CD4-positive, CD25-positive, alpha-beta regulatory T cell (primary cell): Measurements from ENCODE around the gene TUBB4A. TPM values are rescaled to one million over a fixed set of nuclear protein-coding genes. Genes with fewer than 3 reads are reported as not detected.
"Not testable (repeated sequence)": the region's sequence is repeated elsewhere in the genome, so short reads cannot be mapped to it uniquely, and the experiment has no call there.

Source experiments
- ATAC-seq, 2 donors: fragments of 150-1000 bp; cut with Tn5 transposase; one replicate each; pipeline ENCODE4 v1.10.0; 2021; ENCODE audit warnings: low read depth in 2 of 2, moderate number of reproducible peaks in 2 of 2, moderate library complexity in 1 of 2
- DNase-seq, 3 donors: peaks; one replicate each; pipeline versions ENCODE4 v3.0.0 to v3.0.0-alpha.2; 2012 to 2022; ENCODE audit warnings: mixed read lengths in 1 of 3
- H3K27ac ChIP-seq: one replicate; pipeline ENCODE4 v1.7.0; 2013; ENCODE audit warnings: mild to moderate bottlenecking, low read length; ENCODE audit not compliant: insufficient read depth, poor library complexity, severe bottlenecking
- H3K27me3 ChIP-seq: one replicate; pipeline ENCODE4 v1.7.0; 2013; ENCODE audit warnings: low read length; ENCODE audit not compliant: control insufficient read depth, insufficient read depth
- H3K36me3 ChIP-seq: one replicate; pipeline ENCODE4 v1.7.0; 2013; ENCODE audit warnings: mild to moderate bottlenecking, low read length, moderate library complexity; ENCODE audit not compliant: control insufficient read depth, insufficient read depth
- H3K4me1 ChIP-seq: 2 replicates; pipeline ENCODE4 v1.7.0; 2013; ENCODE audit warnings: mild to moderate bottlenecking, low read length; ENCODE audit not compliant: insufficient read depth, control insufficient read depth, poor library complexity, severe bottlenecking
- H3K4me3 ChIP-seq: one replicate; pipeline ENCODE4 v1.7.0; 2013; ENCODE audit warnings: low read depth, mild to moderate bottlenecking, low read length, moderate library complexity
- H3K9me3 ChIP-seq, 2 experiments: 1 replicate in 1 of 2; 2 replicates in 1 of 2; pipeline ENCODE4 v1.7.0; 2013; ENCODE audit warnings: low read length in 2 of 2, mild to moderate bottlenecking in 1 of 2, moderate library complexity in 1 of 2; ENCODE audit not compliant: control insufficient read depth in 2 of 2
- H3K27ac Mint-ChIP-seq, 3 donors: one replicate each; pipeline ENCODE4 v1.8.0; 2020 to 2022; ENCODE audit warnings: mild to moderate bottlenecking in 3 of 3, mixed read lengths in 3 of 3, moderate library complexity in 2 of 3
- H3K27me3 Mint-ChIP-seq: one replicate; pipeline ENCODE4 v1.8.0; 2022; ENCODE audit warnings: mild to moderate bottlenecking, mixed read lengths
- H3K36me3 Mint-ChIP-seq: one replicate; pipeline ENCODE4 v1.8.0; 2020; ENCODE audit warnings: mixed read lengths
- H3K4me1 Mint-ChIP-seq, 4 donors: one replicate each; pipeline ENCODE4 v1.8.0; 2020 to 2022; ENCODE audit warnings: mixed read lengths in 4 of 4, mild to moderate bottlenecking in 1 of 4
- H3K4me3 Mint-ChIP-seq, 4 donors: one replicate each; pipeline ENCODE4 v1.8.0; 2020 to 2022; ENCODE audit warnings: mild to moderate bottlenecking in 4 of 4, mixed read lengths in 4 of 4, moderate library complexity in 3 of 4
- H3K9me3 Mint-ChIP-seq, 7 donors: one replicate each; pipeline ENCODE4 v1.8.0; 2020 to 2022; ENCODE audit warnings: mixed read lengths in 7 of 7, mild to moderate bottlenecking in 3 of 7, moderate library complexity in 2 of 7
- polyA plus RNA-seq, 4 donors: library from polyadenylated mRNA; unstranded; fragments of 300-500 nt; fragmentation: Illumina TruSeq; gene quantifications; one replicate each; pipeline ENCODE4 v1.2.3, GENCODE V29; 2021
- total RNA-seq: library from RNA; stranded (reverse); gene quantifications from one replicate; pipeline ENCODE4 v1.2.3, GENCODE V29; 2022

The TUBB4A gene
- total and polyA plus RNA-seq, 5 donors from 2014 or later, result 0.36 to 1.3 (median 1.0) TPM; not detected in 2

GRCh38 chr19:6514089-6514488 is 12.0 kb upstream of the TUBB4A start:
- no peak overlapping the region for H3K4me3 ChIP-seq
- no peaks in the 10 kb centered on the region for H3K27me3 ChIP-seq
- no peaks in the 10 kb centered on the region for H3K36me3 ChIP-seq
- no peak overlapping the region for H3K27ac ChIP-seq
- ATAC-seq, result no peak
- peaks cover 28% of the 10 kb centered on the region for H3K4me1 ChIP-seq
- Mint-ChIP-seq H3K9me3 (no peaks in the 10 kb centered on the region), H3K36me3 (no peaks in the 10 kb centered on the region), H3K27me3 (no peaks in the 10 kb centered on the region), H3K4me1 (peaks cover 5 to 32% (median 20%) of the 10 kb centered on the region in 4 donors), H3K4me3 (peak overlapping the region; percentile 39 to 83 (median 54)), H3K27ac (no peak overlapping the region)
- no peak for DNase-seq
- no peaks in the 10 kb centered on the region for H3K9me3 ChIP-seq

GRCh38 chr19:6510618-6511017 is 8.5 kb upstream of the TUBB4A start:
- no peaks in the 10 kb centered on the region for H3K4me1 ChIP-seq
- peaks cover 0 to 6% (median 0%) of the 10 kb centered on the region in 4 donors for H3K4me1 Mint-ChIP-seq
- H3K4me3 ChIP-seq, result no peak overlapping the region
- no peaks in the 10 kb centered on the region for H3K36me3 Mint-ChIP-seq
- no peak overlapping the region for H3K4me3 Mint-ChIP-seq
- no peaks in the 10 kb centered on the region for H3K27me3 Mint-ChIP-seq
- no peaks in the 10 kb centered on the region for H3K9me3 Mint-ChIP-seq
- no peaks in the 10 kb centered on the region for H3K9me3 ChIP-seq
- DNase-seq (no peak), ATAC-seq (no peak)
- no peaks in the 10 kb centered on the region for H3K27me3 ChIP-seq
- H3K27ac Mint-ChIP-seq, result no peak overlapping the region
- no peaks in the 10 kb centered on the region for H3K36me3 ChIP-seq
- no peak overlapping the region for H3K27ac ChIP-seq

- DNase-seq (no peak), ATAC-seq (no peak)
- no peaks in the 10 kb centered on the region for H3K9me3 ChIP-seq
- H3K4me1 Mint-ChIP-seq, result peaks cover 0 to 11% (median 5%) of the 10 kb centered on the region in 4 donors
- H3K9me3 Mint-ChIP-seq, result no peaks in the 10 kb centered on the region
- no peak overlapping the region for H3K27ac ChIP-seq
- H3K36me3 ChIP-seq, result no peaks in the 10 kb centered on the region
- H3K27me3 Mint-ChIP-seq, result no peaks in the 10 kb centered on the region
- H3K27me3 ChIP-seq, result no peaks in the 10 kb centered on the region
- no peak overlapping the region for H3K4me3 ChIP-seq
- no peak overlapping the region for H3K4me3 Mint-ChIP-seq
- H3K36me3 Mint-ChIP-seq, result no peaks in the 10 kb centered on the region
- peaks cover 5% of the 10 kb centered on the region for H3K4me1 ChIP-seq
- no peak overlapping the region for H3K27ac Mint-ChIP-seq
Measured at GRCh38 chr19:6509118-6509971, 7.2 kb upstream of the TUBB4A start.

GRCh38 chr19:6508028-6508771 is 6.1 kb upstream of the TUBB4A start:
- H3K9me3 Mint-ChIP-seq, H3K27ac ChIP-seq, H3K4me1 ChIP-seq, H3K27me3 Mint-ChIP-seq, H3K4me3 Mint-ChIP-seq, ATAC-seq, H3K9me3 ChIP-seq, H3K4me3 ChIP-seq, DNase-seq, H3K27me3 ChIP-seq, H3K36me3 ChIP-seq, H3K36me3 Mint-ChIP-seq, H3K4me1 Mint-ChIP-seq: not testable (repeated sequence)
- H3K27ac Mint-ChIP-seq, result peak overlapping the region in 1 of 3 donors; percentile 43

- Histone ChIP-seq H3K4me1 (peaks cover 19% of the 10 kb centered on the region), H3K36me3 (no peaks in the 10 kb centered on the region), H3K4me3 (no peak overlapping the region), H3K9me3 (no peaks in the 10 kb centered on the region), H3K27ac (no peak overlapping the region), H3K27me3 (peaks cover 9% of the 10 kb centered on the region)
- no peak overlapping the region for H3K27ac Mint-ChIP-seq
- H3K9me3 Mint-ChIP-seq, result peaks cover 0 to 5% (median 0%) of the 10 kb centered on the region in 7 donors
- H3K4me3 Mint-ChIP-seq, result peak overlapping the region in 2 of 4 donors; percentile 41 to 64
- ATAC-seq (no peak), DNase-seq (no peak)
- H3K36me3 Mint-ChIP-seq, result no peaks in the 10 kb centered on the region
- peaks cover 0 to 19% (median 7%) of the 10 kb centered on the region in 4 donors for H3K4me1 Mint-ChIP-seq
- H3K27me3 Mint-ChIP-seq, result peaks cover 40% of the 10 kb centered on the region
Measured at GRCh38 chr19:6503407-6504201, 1.5 kb upstream of the TUBB4A start.

GRCh38 chr19:6500837-6501739 is 1.0 kb downstream of the TUBB4A start:
- no peaks in the 10 kb centered on the region for H3K36me3 Mint-ChIP-seq
- Histone ChIP-seq H3K4me1 (peaks cover 19% of the 10 kb centered on the region), H3K9me3 (no peaks in the 10 kb centered on the region), H3K27ac (no peak overlapping the region), H3K4me3 (no peak overlapping the region), H3K27me3 (peaks cover 9% of the 10 kb centered on the region), H3K36me3 (no peaks in the 10 kb centered on the region)
- H3K4me3 Mint-ChIP-seq, result peak overlapping the region; percentile 32 to 91 (median 74)
- no peak overlapping the region for H3K27ac Mint-ChIP-seq
- H3K27me3 Mint-ChIP-seq, result peaks cover 41% of the 10 kb centered on the region
- ATAC-seq (no peak), DNase-seq (no peak)
- H3K9me3 Mint-ChIP-seq, result peaks cover 0 to 5% (median 0%) of the 10 kb centered on the region in 7 donors
- peaks cover 0 to 19% (median 9%) of the 10 kb centered on the region in 4 donors for H3K4me1 Mint-ChIP-seq
